Activated T-cell treated with anti-CD3 and anti-CD28 coated beads for 4 hours (primary cell): ENCODE measurements around the gene DDX1.
"Not testable (repeated sequence)": the region's sequence is repeated elsewhere in the genome, so short reads cannot be mapped to it uniquely, and the experiment has no call there.

Source experiments
- DNase-seq: peaks from one replicate; pipeline ENCODE4 v3.0.0-alpha.2; 2020

Gene DDX1

DNA sequence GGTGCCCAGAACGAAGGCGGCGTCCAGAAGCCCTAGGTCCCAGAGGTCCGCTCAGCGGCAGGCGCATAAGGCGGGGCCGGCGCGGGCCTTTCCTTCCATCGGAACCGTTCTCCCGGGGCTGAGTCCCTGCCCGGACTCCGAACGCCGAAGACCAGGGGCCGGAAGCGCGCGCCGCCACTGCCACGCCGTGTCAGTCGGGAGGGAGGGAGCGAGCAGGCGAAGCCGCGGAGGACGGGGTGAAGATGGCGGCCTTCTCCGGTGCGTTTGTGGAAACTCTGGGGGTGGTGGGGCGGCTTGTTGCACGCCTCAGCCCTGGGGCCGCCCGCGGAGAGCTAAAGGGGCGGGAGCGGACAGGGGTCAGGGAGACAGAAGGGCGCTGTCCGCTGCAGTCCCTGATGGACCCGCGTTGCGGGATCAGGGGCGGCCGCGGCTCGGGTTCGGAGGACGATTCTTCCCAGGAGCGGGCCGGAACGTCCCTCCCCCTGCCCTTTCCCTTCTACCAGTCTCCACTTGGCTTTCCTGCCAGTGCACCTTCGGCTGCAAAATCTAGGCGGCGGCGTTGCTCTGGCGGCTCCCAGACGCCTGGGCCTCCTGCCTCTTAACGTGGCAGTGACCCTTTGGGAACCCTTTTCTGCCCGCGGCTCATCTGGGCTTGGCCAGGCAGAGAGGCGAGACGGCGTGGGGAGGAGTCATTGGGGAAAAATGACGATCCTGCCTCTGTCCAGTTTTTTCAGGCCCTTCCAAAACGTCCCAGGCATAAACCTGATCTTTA, at the start of gene DDX1:
TSS of gene DDX1 (plus strand) at position 177 of the 772 bp plus-strand sequence. CDS start at position 243, 66 bp downstream.
- peak; percentile 84 for DNase-seq

GRCh38 chr2:15542269-15542668, 49.4 kb upstream of the DDX1 start:
- DNase-seq, result not testable (repeated sequence)

DNA sequence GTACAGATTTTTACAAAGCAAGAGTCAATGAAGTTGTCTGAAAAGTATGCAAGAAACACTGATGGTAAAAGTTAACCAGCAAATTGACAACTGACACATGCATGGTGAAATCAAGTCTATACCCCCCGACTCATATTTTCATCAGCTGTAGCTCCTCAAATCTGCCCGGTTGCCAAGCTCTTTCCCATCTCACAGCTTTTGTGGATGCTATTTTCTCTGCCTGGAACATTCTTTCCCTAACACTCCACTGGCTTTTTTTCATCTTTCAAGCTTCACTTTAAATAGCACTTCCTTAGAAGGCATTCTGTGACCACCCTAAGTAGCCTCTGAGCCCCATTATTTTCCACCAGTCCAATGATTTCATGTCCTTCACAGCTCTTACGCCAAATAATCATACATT, 48.6 kb upstream of the DDX1 start:
- DNase-seq, result no peak

- DNase-seq, result no peak
Observed at GRCh38 chr2:15543541-15543940, 48.1 kb upstream of the DDX1 start.

DNA sequence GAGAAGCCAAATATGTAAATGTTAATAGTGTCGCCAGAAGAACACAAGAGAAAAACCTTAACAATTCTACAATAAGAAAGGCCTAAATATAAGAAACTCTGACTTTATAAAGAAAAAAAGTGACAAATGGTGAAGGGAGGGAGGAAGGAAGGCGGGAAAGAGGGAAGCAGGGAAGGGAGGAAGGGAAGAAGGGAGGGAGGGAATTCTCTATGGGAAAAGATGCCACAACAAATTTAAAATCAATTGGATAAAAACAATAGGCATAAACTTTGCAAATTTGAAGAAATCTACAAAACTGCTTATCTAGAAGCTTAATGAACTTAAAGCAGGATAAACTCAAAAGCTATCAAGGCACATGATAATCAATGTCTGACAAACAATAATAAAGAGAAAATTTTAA, 47.4 kb upstream of the DDX1 start:
- DNase-seq, result no peak

GRCh38 chr2:15546297-15547098, 45.2 kb upstream of the DDX1 start:
- DNase-seq, result no peak

DNA sequence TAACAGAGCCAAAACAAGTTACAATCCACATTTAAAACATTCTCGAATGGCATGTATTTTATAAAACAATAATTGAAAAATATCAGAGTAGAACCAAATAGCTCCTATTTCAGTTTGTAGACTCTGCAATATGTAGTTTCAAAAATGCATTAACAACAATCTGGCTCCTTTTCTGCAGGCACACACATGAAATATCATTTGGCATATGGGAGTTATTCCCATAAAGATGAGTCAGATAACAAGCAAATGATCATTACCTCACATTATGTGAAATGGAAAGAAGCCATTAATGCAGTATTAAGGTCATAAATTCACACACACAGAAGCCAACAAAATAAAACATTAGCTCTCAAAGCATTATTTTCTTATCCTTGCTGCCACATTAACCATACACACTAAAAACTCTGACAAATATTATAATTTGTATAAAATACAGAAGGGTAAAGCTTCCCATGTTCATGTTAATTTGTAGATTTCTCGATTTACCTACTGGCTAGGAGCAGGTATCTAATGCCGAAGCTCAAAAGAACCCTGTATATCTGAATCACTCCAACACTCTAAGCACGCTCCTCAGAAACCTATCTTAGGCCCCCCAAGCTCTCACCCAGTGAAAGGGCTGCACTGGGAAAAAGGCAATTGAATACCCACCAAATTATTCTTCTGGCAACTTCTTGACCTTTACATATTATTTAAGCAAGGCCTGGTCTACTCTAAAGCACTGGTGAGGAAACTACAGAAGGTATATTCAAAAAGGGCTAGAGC, 44.4 kb upstream of the DDX1 start:
- DNase-seq, result no peak

DNA sequence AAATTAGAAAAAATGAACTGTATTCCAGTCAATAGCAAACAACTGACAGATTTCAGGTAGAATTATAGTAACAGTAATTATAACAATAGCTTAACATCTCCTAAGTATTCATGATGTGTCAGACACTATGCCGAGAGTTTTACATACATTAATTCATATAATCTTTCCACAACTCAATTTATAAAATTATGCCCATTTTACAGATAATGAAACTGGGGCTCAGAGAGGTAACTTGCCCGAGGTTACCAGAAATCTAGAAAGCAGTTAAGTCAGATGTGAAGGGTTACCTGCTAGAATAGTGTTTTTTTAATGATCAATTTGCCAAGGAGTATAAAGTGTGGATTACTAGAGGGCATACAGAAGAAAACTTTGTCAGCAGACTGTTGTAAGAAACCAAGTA, 42.7 kb upstream of the DDX1 start:
- no peak for DNase-seq

DNA sequence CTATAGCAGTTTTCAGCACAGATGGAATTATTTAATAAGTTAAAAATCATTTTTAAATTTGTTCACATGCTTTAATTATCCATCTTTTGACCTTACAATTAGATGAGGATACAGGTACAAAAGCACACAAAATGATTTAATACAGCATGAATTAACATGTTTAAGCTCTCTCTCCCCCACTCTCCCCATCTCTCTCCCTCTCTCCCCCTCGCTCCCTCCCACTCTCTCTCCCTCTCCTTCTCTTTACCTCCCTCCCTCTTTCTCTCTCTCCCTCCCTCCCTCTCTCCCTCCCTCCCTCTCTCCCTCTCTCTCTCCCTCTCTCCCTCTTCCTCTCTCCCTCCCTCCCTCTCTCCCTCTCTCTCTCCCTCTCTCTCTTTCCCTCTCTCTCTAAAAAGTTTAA, 38.1 kb upstream of the DDX1 start:
- no peak for DNase-seq

DNA sequence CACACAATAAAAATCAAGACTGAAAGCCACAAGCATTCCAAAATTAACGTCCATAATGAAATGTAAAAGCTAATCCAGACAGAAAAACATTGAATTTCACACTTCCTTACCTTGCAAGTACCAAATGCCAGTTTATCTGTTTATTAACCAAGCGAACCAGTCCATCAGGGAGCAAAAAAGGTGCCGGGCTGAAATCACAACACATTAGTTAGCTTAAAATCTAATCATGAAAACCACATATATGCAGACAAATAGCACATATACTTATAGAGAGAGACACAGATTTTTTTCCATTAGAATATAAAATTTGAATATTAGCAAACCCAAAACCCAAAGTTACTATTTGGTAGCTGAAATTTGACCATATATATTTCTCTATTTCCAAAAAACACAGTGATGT, 37.7 kb upstream of the DDX1 start:
- no peak for DNase-seq

DNA sequence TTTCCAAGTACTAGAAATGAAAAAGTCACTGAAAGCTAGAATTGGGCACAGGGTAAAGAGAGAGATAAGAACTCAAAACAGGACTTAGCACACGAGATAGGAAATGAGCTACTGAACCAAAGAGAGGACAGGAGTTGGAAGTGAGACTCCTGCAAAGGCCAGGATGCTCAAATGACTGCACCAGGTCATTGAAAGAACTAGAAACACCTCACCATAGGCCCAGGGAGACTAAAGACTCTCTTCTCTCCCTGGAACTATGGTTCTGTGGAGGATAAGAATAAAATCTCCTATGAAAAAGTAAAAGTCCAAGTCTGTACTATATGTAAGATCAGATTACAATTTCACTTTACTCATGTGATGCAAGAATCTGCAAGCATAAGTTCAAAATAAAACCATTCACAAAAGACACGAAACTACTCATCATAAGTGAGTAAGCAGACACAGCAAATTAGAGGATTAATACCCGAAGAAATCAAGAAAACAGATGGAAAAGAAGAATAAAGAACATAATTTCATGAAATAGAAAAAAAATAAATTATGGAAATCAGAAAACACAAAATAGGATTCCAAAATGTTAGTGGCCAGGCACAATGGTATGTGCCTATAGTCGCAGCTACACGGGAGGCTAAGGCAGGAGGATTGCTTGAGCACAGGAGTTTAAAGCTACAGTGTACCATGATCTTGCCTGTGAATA, 37.0 kb upstream of the DDX1 start:
- no peak for DNase-seq

GRCh38 chr2:15555760-15556193, 35.9 kb upstream of the DDX1 start:
- no peak for DNase-seq

GRCh38 chr2:15556311-15556930, 35.2 kb upstream of the DDX1 start:
- no peak for DNase-seq

DNA sequence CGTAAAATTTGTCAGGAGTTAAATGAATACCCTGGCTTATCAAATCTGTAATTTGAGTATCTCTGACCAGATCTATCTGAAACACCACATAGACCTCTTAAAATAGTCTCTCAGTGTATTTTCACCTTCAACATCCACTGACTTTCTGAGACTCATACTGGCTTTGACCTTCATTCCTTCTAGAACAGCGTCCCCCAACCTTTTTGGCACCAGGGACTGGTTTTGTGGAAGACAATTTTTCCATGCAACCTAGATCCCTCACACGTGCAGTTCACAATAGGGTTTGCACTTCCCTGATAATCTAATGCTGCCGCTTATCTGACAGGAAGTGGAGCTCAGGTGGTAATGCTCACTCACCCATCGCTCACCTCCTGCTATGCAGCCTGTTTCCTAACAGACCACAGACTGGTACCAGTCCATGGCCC, 33.8 kb upstream of the DDX1 start:
- no peak for DNase-seq

- DNase-seq, result no peak
Observed at GRCh38 chr2:15559379-15560139, 32.1 kb upstream of the DDX1 start.

GRCh38 chr2:15560140-15560987, 31.3 kb upstream of the DDX1 start:
- DNase-seq, result no peak

- peak; percentile 75 for DNase-seq
Observed at GRCh38 chr2:15560988-15561573, 30.6 kb upstream of the DDX1 start, which contains the start of gene NBAS. Gene NBAS, minus strand, starts transcription at chr2:15561334. Its CDS starts 30 bp downstream, at chr2:15561304.

GRCh38 chr2:15561574-15562344, 29.9 kb upstream of the DDX1 start:
- DNase-seq, result peak; percentile 1

- DNase-seq, result no peak
Observed at GRCh38 chr2:15562354-15563031, 29.2 kb upstream of the DDX1 start.
